Body of pancreas (tissue), 4 donors: ENCODE data around the gene GNAO1. TPM values are rescaled to one million over a fixed set of nuclear protein-coding genes. Genes with fewer than 3 reads are reported as not detected.

Source experiments
- ATAC-seq: fragments of 150-250 bp; one replicate; pipeline ENCODE4 v1.9.1; 2016
- DNase-seq, 4 donors: peaks; one replicate each; pipeline ENCODE4 v3.0.0-alpha.2; 2019
- H3K27ac ChIP-seq, 4 donors: fragments of 200-600 bp; sonication (generic); 1 replicate in 3 of 4; 2 replicates in 1 of 4; pipeline versions ENCODE4 v1.5.1 to v1.6.1; 2016 to 2019; ENCODE audit warnings: mild to moderate bottlenecking in 1 of 4, mixed read lengths in 1 of 4, moderate library complexity in 1 of 4
- H3K27me3 ChIP-seq, 2 donors: fragments of 200-600 bp; sonication (generic); one replicate each; pipeline ENCODE4 v1.6.0; 2016; ENCODE audit warnings: mild to moderate bottlenecking in 1 of 2
- H3K36me3 ChIP-seq, 2 donors: fragments of 200-600 bp; sonication (generic); replicated peaks in 1 of 2; 2 replicates each; pipeline ENCODE4 v1.5.1; 2016; ENCODE audit warnings: low read depth in 2 of 2; ENCODE audit not compliant: insufficient read depth in 1 of 2
- H3K4me1 ChIP-seq: fragments of 200-600 bp; sonication (generic); one replicate; pipeline ENCODE4 v1.6.0; 2016
- H3K4me3 ChIP-seq, 2 donors: fragments of 200-600 bp; sonication (generic); 1 replicate in 1 of 2; 2 replicates in 1 of 2; pipeline ENCODE4 v1.5.1; 2016 to 2019
- H3K9me3 ChIP-seq, 3 donors: fragments of 200-600 bp; sonication (generic); 1 replicate in 2 of 3; 2 replicates in 1 of 3; pipeline ENCODE4 v1.5.1; 2016
- POLR2A ChIP-seq, 3 donors: fragments of 450-650 bp; IDR thresholded peaks; one replicate each; pipeline ENCODE4 v1.6.1; 2016; ENCODE audit warnings: antibody characterized with exemption in 3 of 3, mild to moderate bottlenecking in 2 of 3
- WGBS, 2 donors: methylation state at CpG; one replicate each; pipeline ENCODE4 v1.1.5; 2017; 5-methylcytosine and 5-hydroxymethylcytosine counted together
- intact Hi-C: fragments of 100-400 bp; cut with DNase I; formaldehyde crosslinking; loops from one replicate; pipeline ENCODE4 v1.15.1; 2023
- total RNA-seq, 2 donors: library from RNA; depleted of rRNA; stranded (reverse); fragments of >200 nt; gene quantifications; one replicate each; pipeline ENCODE4 v1.1.0, GENCODE V29; 2016
- TF ChIP-seq, protein P1 (sequence below), 7 experiments: fragments of 450-650 bp in 4 of 7; fragments of 200-600 bp in 3 of 7; sonication (generic) in 3 of 7; IDR thresholded peaks; one replicate each; pipeline ENCODE4 v1.5.1; 2016 to 2019; ENCODE audit warnings: antibody characterized with exemption in 7 of 7

Gene GNAO1
- total RNA-seq, 2 donors from 2014 or later = 1.6 to 3.0 TPM

- H3K9me3 ChIP-seq = no peaks in the 10 kb centered on the region
- no peak overlapping the region for H3K4me3 ChIP-seq
- H3K27ac ChIP-seq = no peak overlapping the region
- DNase-seq (no peak), ATAC-seq (no peak)
- no peaks in the 10 kb centered on the region for H3K36me3 ChIP-seq
- no peaks in the 10 kb centered on the region for H3K4me1 ChIP-seq
- intact Hi-C loops = no loop called here
- no peaks in the 10 kb centered on the region for H3K27me3 ChIP-seq
- 42 to 50% methylated on average over 4 of the region's 4 CpGs for WGBS, 2 donors
- TF ChIP-seq POLR2A (IDR thresholded peaks at IDR 0.05) = no peak
- TF ChIP-seq, protein P1, sequence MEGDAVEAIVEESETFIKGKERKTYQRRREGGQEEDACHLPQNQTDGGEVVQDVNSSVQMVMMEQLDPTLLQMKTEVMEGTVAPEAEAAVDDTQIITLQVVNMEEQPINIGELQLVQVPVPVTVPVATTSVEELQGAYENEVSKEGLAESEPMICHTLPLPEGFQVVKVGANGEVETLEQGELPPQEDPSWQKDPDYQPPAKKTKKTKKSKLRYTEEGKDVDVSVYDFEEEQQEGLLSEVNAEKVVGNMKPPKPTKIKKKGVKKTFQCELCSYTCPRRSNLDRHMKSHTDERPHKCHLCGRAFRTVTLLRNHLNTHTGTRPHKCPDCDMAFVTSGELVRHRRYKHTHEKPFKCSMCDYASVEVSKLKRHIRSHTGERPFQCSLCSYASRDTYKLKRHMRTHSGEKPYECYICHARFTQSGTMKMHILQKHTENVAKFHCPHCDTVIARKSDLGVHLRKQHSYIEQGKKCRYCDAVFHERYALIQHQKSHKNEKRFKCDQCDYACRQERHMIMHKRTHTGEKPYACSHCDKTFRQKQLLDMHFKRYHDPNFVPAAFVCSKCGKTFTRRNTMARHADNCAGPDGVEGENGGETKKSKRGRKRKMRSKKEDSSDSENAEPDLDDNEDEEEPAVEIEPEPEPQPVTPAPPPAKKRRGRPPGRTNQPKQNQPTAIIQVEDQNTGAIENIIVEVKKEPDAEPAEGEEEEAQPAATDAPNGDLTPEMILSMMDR (IDR thresholded peaks at IDR 0.05) = no peak
Observed at GRCh38 chr16:56275076-56275475, 83.8 kb downstream of the GNAO1 start.

DNA sequence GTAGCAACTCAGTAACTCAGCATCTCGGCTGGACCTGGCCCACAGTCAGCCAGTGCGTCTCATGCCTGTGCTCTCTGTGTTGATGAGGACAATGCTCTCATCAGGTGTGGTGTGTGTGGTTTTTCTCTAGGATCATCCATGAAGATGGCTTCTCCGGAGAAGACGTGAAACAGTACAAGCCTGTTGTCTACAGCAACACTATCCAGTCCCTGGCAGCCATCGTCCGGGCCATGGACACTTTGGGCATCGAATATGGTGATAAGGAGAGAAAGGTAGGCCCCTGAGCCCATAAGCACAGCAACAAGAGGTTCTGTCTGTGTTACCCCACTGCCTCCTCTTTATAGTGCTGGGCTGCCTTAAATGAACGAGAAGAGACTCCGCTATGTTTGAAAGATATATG is 84.5 kb downstream of the GNAO1 start:
- Histone ChIP-seq H3K27me3 (no peaks in the 10 kb centered on the region), H3K27ac (no peak overlapping the region), H3K9me3 (no peaks in the 10 kb centered on the region), H3K4me1 (no peaks in the 10 kb centered on the region), H3K36me3 (no peaks in the 10 kb centered on the region), H3K4me3 (no peak overlapping the region)
- ATAC-seq = no peak
- no peak for DNase-seq
- intact Hi-C loops = no loop called here
- 78 to 89% methylated on average over 9 of the region's 9 CpGs for WGBS, 2 donors
- TF ChIP-seq, protein P1 (IDR thresholded peaks at IDR 0.05) = no peak
- no peak for TF ChIP-seq POLR2A (IDR thresholded peaks at IDR 0.05)

GRCh38 chr16:56277075-56277474 is 85.8 kb downstream of the GNAO1 start:
- no peak for TF ChIP-seq POLR2A (IDR thresholded peaks at IDR 0.05)
- TF ChIP-seq, protein P1 (IDR thresholded peaks at IDR 0.05) = no peak
- intact Hi-C loops = no loop called here
- Histone ChIP-seq H3K27me3 (no peaks in the 10 kb centered on the region), H3K27ac (no peak overlapping the region), H3K9me3 (no peaks in the 10 kb centered on the region), H3K36me3 (no peaks in the 10 kb centered on the region), H3K4me3 (no peak overlapping the region), H3K4me1 (no peaks in the 10 kb centered on the region)
- ATAC-seq (no peak), DNase-seq (no peak)
- 59 to 62% methylated on average over 5 of the region's 5 CpGs for WGBS, 2 donors

DNA sequence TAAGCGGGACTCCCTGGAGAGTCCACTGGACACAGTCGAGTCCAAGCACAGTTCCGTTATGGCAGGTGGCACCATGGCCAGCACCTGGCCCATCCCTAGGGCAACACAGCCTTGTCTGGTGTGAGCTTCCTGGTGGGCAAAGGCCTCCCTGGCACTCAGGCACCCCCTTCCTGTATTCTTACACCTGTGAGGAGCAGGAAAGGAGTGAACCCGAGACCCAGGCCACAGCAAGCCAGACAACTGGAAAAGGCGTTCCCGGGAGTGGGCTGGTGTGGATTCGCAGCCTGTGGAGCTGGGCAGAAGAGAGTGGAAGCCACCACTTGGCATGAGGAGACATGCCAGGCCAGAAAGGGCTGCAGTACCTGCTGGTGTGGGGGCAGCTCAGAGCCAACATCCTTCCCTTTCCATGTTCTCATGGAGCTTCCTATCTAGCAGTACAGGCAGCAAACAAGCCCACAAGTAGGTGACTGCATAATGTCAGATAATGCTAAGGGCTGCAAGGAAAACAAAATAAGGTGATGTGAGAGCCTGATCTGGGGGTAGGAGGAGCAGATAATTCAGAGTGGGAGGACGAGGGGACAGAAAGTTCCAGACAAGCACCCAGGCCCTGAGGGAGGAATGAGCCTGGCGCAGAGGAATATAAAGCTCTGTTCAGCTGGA is 87.0 kb downstream of the GNAO1 start:
- intact Hi-C loops = no loop called here
- Histone ChIP-seq H3K4me3 (no peak overlapping the region), H3K27me3 (no peaks in the 10 kb centered on the region), H3K9me3 (no peaks in the 10 kb centered on the region), H3K36me3 (no peaks in the 10 kb centered on the region), H3K4me1 (no peaks in the 10 kb centered on the region), H3K27ac (no peak overlapping the region)
- no peak for TF ChIP-seq POLR2A (IDR thresholded peaks at IDR 0.05)
- TF ChIP-seq, protein P1 (IDR thresholded peaks at IDR 0.05) = no peak
- WGBS, 2 donors = 87 to 88% methylated on average over 8 to 9 of the region's 9 CpGs
- DNase-seq = no peak
- no peak for ATAC-seq

GRCh38 chr16:56279132-56279531 is 87.8 kb downstream of the GNAO1 start:
- H3K4me1 ChIP-seq = no peaks in the 10 kb centered on the region
- intact Hi-C loops = no loop called here
- no peak overlapping the region for H3K27ac ChIP-seq
- H3K36me3 ChIP-seq = no peaks in the 10 kb centered on the region
- H3K9me3 ChIP-seq = no peaks in the 10 kb centered on the region
- no peak for ATAC-seq
- DNase-seq = no peak
- no peaks in the 10 kb centered on the region for H3K27me3 ChIP-seq
- TF ChIP-seq, protein P1 (IDR thresholded peaks at IDR 0.05) = no peak
- TF ChIP-seq POLR2A (IDR thresholded peaks at IDR 0.05) = no peak
- H3K4me3 ChIP-seq = no peak overlapping the region
- WGBS, 2 donors = 64% methylated on average over 8 of the region's 8 CpGs
